ENCODE measurements around the gene UNC5A.

UNC5A gene

GRCh38 chr5:176822041-176822792, 11.9 kb downstream of the UNC5A start:
- no peak for DNase-seq

- no peak for DNase-seq
These were observed 12.6 kb downstream of the UNC5A start for GRCh38 chr5:176822793-176823481.

- DNase-seq: no peak
These were observed 13.6 kb downstream of the UNC5A start for GRCh38 chr5:176823869-176824412.

GRCh38 chr5:176824604-176825003, 14.2 kb downstream of the UNC5A start:
- DNase-seq: no peak

- no peak for DNase-seq
These were observed 14.9 kb downstream of the UNC5A start for GRCh38 chr5:176825234-176825633.

- no peak for DNase-seq
These were observed 15.6 kb downstream of the UNC5A start for GRCh38 chr5:176825957-176826356.

- DNase-seq: no peak
These were observed 17.5 kb downstream of the UNC5A start for GRCh38 chr5:176827736-176828414.

- DNase-seq: no peak
These were observed 19.0 kb downstream of the UNC5A start for GRCh38 chr5:176829320-176829719.

- DNase-seq: no peak
These were observed 20.1 kb downstream of the UNC5A start for GRCh38 chr5:176830422-176830994.

GRCh38 chr5:176830995-176831423, 20.6 kb downstream of the UNC5A start:
- no peak for DNase-seq

GRCh38 chr5:176831425-176831824, 21.1 kb downstream of the UNC5A start:
- no peak for DNase-seq

- no peak for DNase-seq
These were observed 21.8 kb downstream of the UNC5A start for GRCh38 chr5:176832162-176832561.

GRCh38 chr5:176833286-176833685, 22.9 kb downstream of the UNC5A start:
- no peak for DNase-seq

- DNase-seq: no peak
These were observed 25.6 kb downstream of the UNC5A start for GRCh38 chr5:176835918-176836317.

- DNase-seq: no peak
These were observed 26.7 kb downstream of the UNC5A start for GRCh38 chr5:176836811-176837706.

- DNase-seq: no peak
These were observed 27.4 kb downstream of the UNC5A start for GRCh38 chr5:176837707-176838115.

GRCh38 chr5:176843673-176844072, 33.3 kb downstream of the UNC5A start:
- no peak for DNase-seq

- no peak for DNase-seq
These were observed 33.9 kb downstream of the UNC5A start for GRCh38 chr5:176844281-176844680.

GRCh38 chr5:176844706-176845391, 34.5 kb downstream of the UNC5A start:
- DNase-seq: peak; percentile 39

GRCh38 chr5:176845392-176845713, 35.0 kb downstream of the UNC5A start:
- DNase-seq: no peak

- no peak for DNase-seq
These were observed 36.2 kb downstream of the UNC5A start for GRCh38 chr5:176846335-176847140.

Measured in NCI-H510A (cell line).